K562 (cell line): Measurements from ENCODE around the gene CEP89. TPM values are rescaled to one million over a fixed set of nuclear protein-coding genes. Genes with fewer than 3 reads are reported as not detected.

ENCODE experiments used
- ATAC-seq: fragments of 200-7000 bp; cut with Tn5 transposase; 3 replicates; pipeline ENCODE4 v1.9.1; 2020; ENCODE audit warnings: moderate library complexity
- Bru-seq: library from RNA; stranded (reverse); fragments of 400-500 nt; gene quantifications from one replicate; lab custom pipeline; 2021; lab: Mats Ljungman, UMichigan
- BruChase-seq, 2 experiments: library from RNA; stranded (reverse); fragments of 400-500 nt; gene quantifications; one replicate each; lab custom pipeline; 2021; lab: Mats Ljungman, UMichigan
- BruUV-seq: library from RNA; stranded (reverse); fragments of 400-500 nt; replicated peaks from 2 replicates; lab custom pipeline; 2021; lab: Mats Ljungman, UMichigan
- CTCF ChIA-PET: fragments of 300-600 bp; formaldehyde crosslinking; extraction: SDS; loops from one replicate; lab custom pipeline; 2021; ENCODE audit warnings: low intra/inter-chr PET ratio; lab: Yijun Ruan, JAX
- POLR2A ChIA-PET: fragments of 300-600, 350-650 bp; sonication (Branson Sonifier 250); formaldehyde crosslinking; extraction: SDS; loops from one replicate; lab custom pipeline; 2021; ENCODE audit warnings: antibody characterized with exemption, inconsistent platforms; lab: Yijun Ruan, JAX
- DNase-seq, 4 experiments: peaks; one replicate each; pipeline versions ENCODE4 v3.0.0 to v3.0.0-alpha.2; 2011 to 2018; ENCODE audit warnings: low spot score in 3 of 4, mixed read lengths in 3 of 4; ENCODE audit errors: extremely low read depth in 1 of 4
- FAIRE-seq: peaks from 2 replicates; lab custom pipeline; 2011; peaks lifted over from hg19 to GRCh38; lab: Jason Lieb, UNC
- H2AFZ ChIP-seq: 2 replicates; pipeline ENCODE4 v1.6.0; 2011; ENCODE audit warnings: low read depth, low read length, control low read depth, inconsistent platforms
- H3K27ac ChIP-seq: fragments of 200-600 bp; 3 replicates; pipeline ENCODE4 v1.8.0; 2011; ENCODE audit warnings: low read depth, mild to moderate bottlenecking, control low read depth, inconsistent platforms, low read length, moderate library complexity, mixed read lengths; ENCODE audit errors: extremely low read depth
- H3K27me3 ChIP-seq, 2 experiments: fragments of 300-600 bp in 1 of 2; 2 replicates in 1 of 2; 3 replicates in 1 of 2; pipeline versions ENCODE4 v1.6.0 to v1.8.0; 2011; ENCODE audit warnings: inconsistent platforms in 2 of 2, low read length in 2 of 2, mild to moderate bottlenecking in 1 of 2, mixed read lengths in 1 of 2, moderate library complexity in 1 of 2; ENCODE audit not compliant: control insufficient read depth in 2 of 2, insufficient read depth in 2 of 2
- H3K36me3 ChIP-seq: fragments of 300-600 bp; 3 replicates; pipeline ENCODE4 v1.8.0; 2011; ENCODE audit warnings: mild to moderate bottlenecking, low read length, inconsistent platforms; ENCODE audit not compliant: control insufficient read depth, insufficient read depth
- H3K4me1 ChIP-seq, 2 experiments: fragments of 200-600 bp in 1 of 2; replicated peaks in 1 of 2; 2 replicates in 1 of 2; 3 replicates in 1 of 2; pipeline versions ENCODE4 v1.5.1 to v1.8.0; 2011; ENCODE audit warnings: inconsistent platforms in 2 of 2, low read length in 2 of 2, mild to moderate bottlenecking in 1 of 2, mixed read lengths in 1 of 2, moderate library complexity in 1 of 2; ENCODE audit not compliant: control insufficient read depth in 2 of 2, insufficient read depth in 2 of 2
- H3K4me2 ChIP-seq: 2 replicates; pipeline ENCODE4 v1.6.1; 2011; ENCODE audit warnings: low read length, control low read depth, inconsistent platforms, mixed read lengths; ENCODE audit not compliant: insufficient read depth
- H3K4me3 ChIP-seq: fragments of 200-600 bp; sonication (generic), shearing (Covaris generic); 2 replicates; pipeline ENCODE4 v1.5.1; 2016; ENCODE audit warnings: control low read depth, inconsistent platforms
- H3K79me2 ChIP-seq: fragments of 200-600 bp; 3 replicates; pipeline ENCODE4 v1.8.0; 2011; ENCODE audit warnings: low read length, inconsistent platforms; ENCODE audit not compliant: control insufficient read depth, insufficient read depth
- H3K9ac ChIP-seq, 2 experiments: 2 replicates each; pipeline versions ENCODE4 v1.6.0 to v1.6.1; 2011; ENCODE audit warnings: low read depth in 2 of 2, low read length in 2 of 2, control low read depth in 1 of 2, inconsistent platforms in 1 of 2, mild to moderate bottlenecking in 1 of 2, mixed read lengths in 1 of 2; ENCODE audit not compliant: insufficient read depth in 1 of 2
- H3K9me1 ChIP-seq: one replicate; pipeline ENCODE4 v1.6.0; 2011; ENCODE audit warnings: inconsistent platforms, mild to moderate bottlenecking, low read length, moderate library complexity; ENCODE audit not compliant: control insufficient read depth, insufficient read depth
- H3K9me3 ChIP-seq: replicated peaks from 2 replicates; pipeline ENCODE4 v1.5.1; 2011; ENCODE audit warnings: low read depth, low read length, inconsistent platforms; ENCODE audit not compliant: control insufficient read depth, insufficient read depth
- H4K20me1 ChIP-seq: replicated peaks from 2 replicates; pipeline ENCODE4 v1.6.1; 2011; ENCODE audit warnings: low read length, inconsistent platforms, mixed read lengths; ENCODE audit not compliant: control insufficient read depth, insufficient read depth
- BCL6 ChIP-seq: fragments of 250-450 bp; sonication (Bioruptor Pico); IDR thresholded peaks from 2 replicates; pipeline ENCODE4 v1.4.0; 2020
- BMI1 ChIP-seq: fragments of 150-350 bp; IDR thresholded peaks from 2 replicates; pipeline ENCODE4 v1.6.1; 2014; ENCODE audit warnings: low read length
- CHD2 ChIP-seq: IDR thresholded peaks from 2 replicates; pipeline ENCODE4 v1.6.1; 2011; ENCODE audit warnings: low read depth, low read length
- E2F6 ChIP-seq, 2 experiments: IDR thresholded peaks; 2 replicates each; pipeline ENCODE4 v1.6.1; 2011; ENCODE audit warnings: borderline replicate concordance in 1 of 2, control low read depth in 1 of 2, low read depth in 1 of 2, low read length in 1 of 2, mild to moderate bottlenecking in 1 of 2, mixed read lengths in 1 of 2, moderate library complexity in 1 of 2; ENCODE audit not compliant: insufficient read depth in 1 of 2, insufficient read length in 1 of 2, poor library complexity in 1 of 2, severe bottlenecking in 1 of 2; ENCODE audit errors: extremely low read depth in 1 of 2
- GTF2F1 ChIP-seq: IDR thresholded peaks from 2 replicates; pipeline ENCODE4 v1.6.1; 2011; ENCODE audit warnings: low read depth, low read length, improper control_type of control experiment
- L3MBTL2 ChIP-seq: fragments of 450-650 bp; IDR thresholded peaks from 2 replicates; pipeline ENCODE4 v1.6.1; 2016; ENCODE audit warnings: mild to moderate bottlenecking, moderate library complexity
- LCOR ChIP-seq: sonication (generic); formaldehyde crosslinking; IDR thresholded peaks from 2 replicates; pipeline ENCODE4 v1.8.0; 2022; ENCODE audit warnings: mild to moderate bottlenecking, missing genetic modification reagents
- MTA1 ChIP-seq: fragments of 450-650 bp; IDR thresholded peaks from 2 replicates; pipeline ENCODE4 v1.6.1; 2017; ENCODE audit warnings: borderline replicate concordance
- NFRKB ChIP-seq: fragments of 450-650 bp; IDR thresholded peaks from 2 replicates; pipeline ENCODE4 v1.6.1; 2016; ENCODE audit warnings: low read depth
- NUFIP1 ChIP-seq: fragments of 450-650 bp; IDR thresholded peaks from 2 replicates; pipeline ENCODE4 v1.6.1; 2018; ENCODE audit not compliant: partially characterized antibody
- SNIP1 ChIP-seq: fragments of 450-650 bp; IDR thresholded peaks from 2 replicates; pipeline ENCODE4 v1.7.1; 2017; ENCODE audit warnings: low read depth, mild to moderate bottlenecking
- TRIM24 ChIP-seq, 2 experiments: fragments of 450-650 bp; IDR thresholded peaks; 2 replicates each; pipeline ENCODE4 v1.6.1; 2016
- XRCC4 ChIP-seq: IDR thresholded peaks from one replicate; pipeline ENCODE4 v1.6.1; 2011; ENCODE audit not compliant: insufficient read depth, insufficient read length; ENCODE audit errors: extremely low read depth
- ZBTB9 ChIP-seq: fragments of 450-650 bp; formaldehyde crosslinking; IDR thresholded peaks from 2 replicates; pipeline ENCODE4 v1.4.0; 2020; ENCODE audit warnings: mild to moderate bottlenecking, moderate library complexity
- ZNF124 ChIP-seq: sonication (generic); formaldehyde crosslinking; IDR thresholded peaks from 2 replicates; pipeline ENCODE4 v1.8.1; 2022; ENCODE audit warnings: missing genetic modification reagents
- WGBS: fragments of 100-300 bp; shearing (Covaris generic); methylation state at CpG from one replicate; pipeline ENCODE4 v1.1.6; 2016; ENCODE audit warnings: low coverage, mixed read lengths; ENCODE audit not compliant: insufficient coverage; ENCODE audit errors: missing lambda C conversion rate; 5-methylcytosine and 5-hydroxymethylcytosine counted together
- in situ Hi-C: fragments of 300-500 bp; cut with MboI; formaldehyde crosslinking; loops from 4 replicates; pipeline ENCODE4 v1.15.0; 2018; ENCODE audit warnings: inconsistent platforms, mixed read lengths
- intact Hi-C: fragments of 100-400 bp; cut with micrococcal nuclease; formaldehyde crosslinking; loops from 2 replicates; pipeline ENCODE4 v1.14.2; 2022
- long read RNA-seq, 3 experiments: library from polyadenylated mRNA in 2 of 3; library from RNA in 1 of 3; unstranded in 2 of 3; stranded (forward) in 1 of 3; transcript quantifications; one replicate each; pipeline ENCODE4 v2.0.0, GENCODE V29; 2019 to 2022
- polyA minus RNA-seq, 3 experiments: library from RNA; depleted of rRNA, polyadenylated mRNA; stranded (reverse); fragments of >200 nt; gene quantifications; 2 replicates each; pipeline ENCODE4 v1.2.3, GENCODE V29; 2011
- polyA plus RNA-seq, 8 experiments: library from polyadenylated mRNA; depleted of rRNA in 4 of 8; stranded (reverse) in 5 of 8; unstranded in 3 of 8; fragments of >200 nt; fragmentation: Nextera tagmentation in 2 of 8; fragmentation: Illumina TruSeq in 1 of 8; extraction: Ambion mirVana in 2 of 8; extraction: Trizol in 1 of 8; gene quantifications; 2 replicates each; pipeline versions ENCODE4 v1.2.1 to v1.2.3, GENCODE V29; 2011 to 2014; ENCODE audit warnings: inconsistent platforms in 1 of 8, missing spikeins in 1 of 8
- total RNA-seq, 7 experiments: library from RNA; depleted of rRNA in 6 of 7; stranded (reverse); fragments of >200 nt in 6 of 7; fragmentation: Illumina TruSeq in 2 of 7; extraction: Trizol in 2 of 7; gene quantifications; 2 replicates each; pipeline versions ENCODE4 v1.2.1 to v1.2.3, GENCODE V29; 2011 to 2021; ENCODE audit warnings: low replicate concordance in 1 of 7

Gene CEP89
- total RNA-seq (2011; cell fraction: chromatin; rRNA removed; ENCODE audit: low replicate concordance) = 18.6 and 39.9 TPM in 2 replicates
- 25.4 and 32.4 TPM in 2 replicates for total RNA-seq (2011; cell fraction: nucleolus; rRNA removed)
- total RNA-seq (2011; cell fraction: nucleoplasm; rRNA removed) = 24.4 and 30.5 TPM in 2 replicates
- total RNA-seq (2014; rRNA removed) (5.6 and 8.5 TPM in 2 replicates), total RNA-seq (2014; rRNA removed; fragmentation: Illumina TruSeq; extraction: Trizol) (5.5 and 7.1 TPM in 2 replicates), total RNA-seq (2015; rRNA removed; fragmentation: Illumina TruSeq; extraction: Trizol) (7.2 and 7.7 TPM in 2 replicates), total RNA-seq (2021) (10.2 and 10.5 TPM in 2 replicates), polyA plus RNA-seq (2011; rRNA removed) (11.2 and 13.0 TPM in 2 replicates), polyA plus RNA-seq (2014; fragmentation: Illumina TruSeq; extraction: Trizol) (14.3 and 15.0 TPM in 2 replicates), polyA plus RNA-seq (2014; fragmentation: Nextera tagmentation; extraction: Ambion mirVana) (1 to 10 TPM; 5.5 to 7.0 TPM), polyA plus RNA-seq (2014; rRNA removed) (13.8 and 14.1 TPM in 2 replicates), polyA minus RNA-seq (2011; rRNA and poly(A)+ RNA removed) (15.6 and 19.8 TPM in 2 replicates), Bru-seq, nascent RNA (percentile 43 among the genes with signal in this experiment), BruChase-seq, experiment 1, labeled RNA remaining after a 2-hour chase (percentile 45 among the genes with signal in this experiment), BruChase-seq, experiment 2, labeled RNA remaining after a 6-hour chase (percentile 50 among the genes with signal in this experiment)
- 17.9 and 25.7 TPM in 2 replicates for polyA plus RNA-seq (2011; cell fraction: cytosol; rRNA removed)
- polyA plus RNA-seq (2011; cell fraction: nucleus; rRNA removed) = 31.4 and 44.8 TPM in 2 replicates
- polyA plus RNA-seq (2012) = 11.2 and 14.9 TPM in 2 replicates
- 10.4 and 15.0 TPM in 2 replicates for polyA minus RNA-seq (2011; cell fraction: cytosol; rRNA and poly(A)+ RNA removed)
- 9.4 and 15.8 TPM in 2 replicates for polyA minus RNA-seq (2011; cell fraction: nucleus; rRNA and poly(A)+ RNA removed)
- long read RNA-seq, experiment 1, full-length matches to known transcripts = 13 of 41 reads
- long read RNA-seq, experiment 1, partial matches to known transcripts = 6 of 41 reads
- long read RNA-seq, experiment 1, other reads (novel, unspliced or antisense) = 22 of 41 reads
- long read RNA-seq, experiment 2, partial matches to known transcripts = 0 of 12 reads
- long read RNA-seq, experiment 2, other reads (novel, unspliced or antisense) = 8 of 12 reads
- long read RNA-seq, experiment 3, full-length matches to known transcripts = 2 of 3 reads
- long read RNA-seq, experiment 3, partial matches to known transcripts = 1 of 3 reads
- long read RNA-seq, experiment 3, other reads (novel, unspliced or antisense) = 0 of 3 reads

GRCh38 chr19:32971715-32972540 lies at the start of gene CEP89, which contains the start of gene FAAP24:
TSS of gene CEP89 (minus strand) at chr19:32971958. CDS start at chr19:32971874, 84 bp downstream.
TSS of gene FAAP24 (plus strand) at chr19:32972242. CDS start at chr19:32973197, 955 bp downstream.
- H2AFZ ChIP-seq = peak within 1 kb of the TSS; percentile 89
- CTCF ChIA-PET = no interaction called here
- 1% methylated on average over 55 of the region's 57 CpGs for WGBS
- peaks cover 6% of the 10 kb centered on the region for H3K79me2 ChIP-seq
- no peaks in the 10 kb centered on the region for H3K9me3 ChIP-seq
- no peaks in the 10 kb centered on the region for H3K9me1 ChIP-seq
- FAIRE-seq (peak; percentile 100), DNase-seq (peak; percentile 99 to 100 (median 100)), ATAC-seq (peak; percentile 100)
- H3K27ac ChIP-seq = peak within 1 kb of the TSS; percentile 70
- peak within 1 kb of the TSS; percentile 75 to 89 for H3K9ac ChIP-seq
- POLR2A ChIA-PET = interaction anchor here (0.6 to 1.0 kb wide), 5 partner anchors 13 to 667 kb away, joined by 3 to 6 read pairs (median 3); no protein-coding TSS in a partner anchor
- BruUV-seq = no TSS peak
- H3K4me2 ChIP-seq = peak within 1 kb of the TSS; percentile 93
- no peaks in the 10 kb centered on the region for H4K20me1 ChIP-seq
- peaks cover 9% of the 10 kb centered on the region; the same call in 1 of the 3 replicates for H3K36me3 ChIP-seq
- in situ Hi-C loops (loop anchor here (5.0 kb wide), 1 partner anchor 150 kb away; no protein-coding TSS in a partner anchor), intact Hi-C loops (loop anchor here (5.0 to 10.0 kb wide), 3 partner anchors 205 to 403 kb away; partner anchors contain the start of genes CEBPG and NUDT19)
- peak within 1 kb of the TSS; percentile 72 for H3K4me3 ChIP-seq
- no peaks in the 10 kb centered on the region for H3K27me3 ChIP-seq
- H3K4me1 ChIP-seq = peaks cover 0 to 18% of the 10 kb centered on the region in 2 experiments; a peak in 4 of 5 replicates
- TF ChIP-seq E2F6 (IDR thresholded peaks at IDR 0.05; ENCODE audit: borderline replicate concordance in 1 of 2, extremely low read depth in 1 of 2, insufficient read depth in 1 of 2, insufficient read length in 1 of 2, low read depth in 1 of 2, low read length in 1 of 2, poor library complexity in 1 of 2, severe bottlenecking in 1 of 2) (peak; percentile 18 to 23), SNIP1 (no peak), LCOR (CRISPR knock-in tag) (0 out of 2 replicates have a peak, but pooled peaks have one; percentile 14), MTA1 (no peak), GTF2F1 (no peak), BCL6 (CRISPR knock-in tag) (no peak), ZNF124 (CRISPR knock-in tag) (no peak), XRCC4 (no peak), L3MBTL2 (peak; percentile 76), TRIM24 (IDR thresholded peaks at IDR 0.05) (no peak), NFRKB (no peak; the same call in 1 of the 2 replicates), BMI1 (peak; percentile 75), NUFIP1 (no peak), CHD2 (peak; percentile 88), ZBTB9 (CRISPR knock-in tag) (no peak)
